Hematopoietic multipotent progenitor cell treated with erythropoietin and hydrocortisone succinate and interleukin-3 and kit ligand, for 17 days (in vitro differentiated cells): Measurements from ENCODE around the gene ASCL3.
"Not testable (repeated sequence)": the region's sequence is repeated elsewhere in the genome, so short reads cannot be mapped to it uniquely, and the experiment has no call there.

Source experiments
- DNase-seq: peaks from one replicate; pipeline ENCODE4 v3.0.0-alpha.2; 2015; ENCODE audit warnings: low spot score

The ASCL3 gene

DNA sequence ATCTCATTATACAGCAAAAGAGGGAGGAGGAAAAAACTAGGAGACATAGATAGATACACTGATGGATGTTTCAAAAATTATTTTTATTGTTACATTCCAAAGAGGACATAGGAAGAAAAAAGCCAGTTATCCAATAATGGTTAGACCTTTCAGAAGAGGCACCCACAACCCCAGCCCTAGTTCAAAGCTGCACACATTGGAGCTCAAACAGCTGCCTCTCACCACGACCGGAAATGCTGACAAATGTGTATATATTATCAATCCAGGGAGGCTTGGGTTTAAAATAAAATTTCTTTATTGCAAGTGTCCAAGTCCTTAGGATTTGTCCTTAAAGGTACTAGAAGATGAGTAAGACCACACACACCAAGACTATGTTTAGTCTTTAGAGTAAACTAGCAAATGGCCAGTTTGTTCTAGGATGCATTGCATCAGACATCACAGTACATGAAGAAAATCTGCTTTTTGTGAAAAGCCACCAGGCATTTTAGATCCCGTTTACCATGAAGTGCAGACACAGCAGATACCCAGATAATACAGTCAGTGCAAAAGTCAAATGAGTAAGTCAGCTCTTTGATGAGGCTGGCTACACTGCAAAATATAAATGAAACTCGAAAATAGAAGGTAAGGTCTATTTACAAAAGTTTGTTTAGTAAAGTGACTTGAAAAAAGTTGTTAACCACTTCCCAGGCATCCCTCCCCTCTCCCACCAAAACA lies 4.6 kb upstream of the ASCL3 start:
- DNase-seq, result no peak

DNA sequence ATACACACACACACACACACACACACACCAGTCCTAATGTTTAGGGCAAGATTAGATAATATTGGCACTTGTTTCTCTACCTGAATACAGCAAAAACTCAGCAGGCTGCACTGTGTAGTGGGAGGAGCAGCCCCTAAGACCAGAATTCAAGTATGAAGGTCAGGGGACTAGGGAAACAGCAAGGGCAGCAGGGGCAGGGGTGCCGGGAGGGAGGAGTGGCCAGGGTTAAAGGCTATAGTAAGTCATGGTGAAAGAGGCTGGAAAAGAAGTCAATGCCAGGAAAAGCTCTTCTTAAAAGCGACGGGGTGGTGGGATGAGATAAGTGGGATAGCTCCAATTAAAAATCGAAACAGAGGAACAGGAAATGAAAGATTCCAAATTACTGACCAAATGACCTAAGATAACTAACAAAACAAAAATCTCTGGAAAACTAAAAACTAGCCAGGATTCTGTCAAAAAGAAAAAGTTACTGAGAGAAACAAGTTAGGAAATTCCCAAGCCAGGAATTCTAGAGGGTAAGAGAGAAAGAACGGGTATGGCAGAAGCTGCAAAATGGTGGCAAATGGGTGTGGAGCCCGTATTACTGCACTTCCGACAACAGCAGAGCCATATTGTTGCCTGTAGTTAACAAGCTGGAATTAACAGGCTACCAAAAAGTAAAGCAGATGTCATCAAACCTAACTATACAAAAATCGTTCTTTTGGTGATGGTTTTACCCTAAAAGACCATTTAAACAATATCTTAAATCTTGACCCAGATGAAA lies 1.3 kb downstream of the ASCL3 start:
- no peak for DNase-seq

DNA sequence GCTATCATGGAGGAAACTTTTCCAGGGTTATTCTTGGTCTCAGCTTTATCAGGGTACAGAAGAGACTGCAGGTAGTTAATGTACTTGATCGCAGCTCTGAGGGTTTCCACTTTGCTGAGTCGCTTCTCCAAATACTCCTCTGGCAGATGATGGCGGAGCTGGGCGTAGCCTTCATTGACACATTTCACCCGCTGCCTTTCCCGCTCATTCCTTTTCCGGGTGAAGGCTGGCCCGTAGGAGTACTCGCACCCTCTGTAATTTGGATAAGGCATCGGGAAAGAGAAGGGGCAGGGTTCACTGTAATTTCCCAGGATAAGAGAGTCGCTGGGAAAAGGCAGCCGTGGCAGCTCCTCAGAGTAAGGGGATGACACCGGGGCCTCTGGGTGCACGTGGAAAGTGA lies 5.2 kb downstream of the ASCL3 start:
- DNase-seq, result no peak

DNA sequence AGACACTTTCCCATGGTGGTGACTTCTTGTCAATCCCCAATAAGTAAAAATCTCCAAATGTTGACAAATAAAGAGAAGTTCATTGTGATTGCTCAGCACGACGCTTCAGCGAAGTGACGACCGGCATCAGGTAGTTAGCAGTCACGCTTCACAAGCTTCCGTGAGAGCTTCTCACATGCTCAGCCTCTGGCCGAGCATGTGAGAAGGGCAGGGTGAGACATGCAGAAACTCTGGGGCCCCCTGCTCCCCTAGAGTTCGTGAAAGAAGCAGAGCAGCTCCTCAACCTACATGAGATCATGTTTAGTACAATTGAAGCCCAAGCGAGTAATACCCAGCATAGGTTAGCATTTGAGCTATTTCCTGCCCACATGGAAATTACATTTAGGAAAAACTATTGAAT lies 5.7 kb downstream of the ASCL3 start:
- no peak for DNase-seq

DNA sequence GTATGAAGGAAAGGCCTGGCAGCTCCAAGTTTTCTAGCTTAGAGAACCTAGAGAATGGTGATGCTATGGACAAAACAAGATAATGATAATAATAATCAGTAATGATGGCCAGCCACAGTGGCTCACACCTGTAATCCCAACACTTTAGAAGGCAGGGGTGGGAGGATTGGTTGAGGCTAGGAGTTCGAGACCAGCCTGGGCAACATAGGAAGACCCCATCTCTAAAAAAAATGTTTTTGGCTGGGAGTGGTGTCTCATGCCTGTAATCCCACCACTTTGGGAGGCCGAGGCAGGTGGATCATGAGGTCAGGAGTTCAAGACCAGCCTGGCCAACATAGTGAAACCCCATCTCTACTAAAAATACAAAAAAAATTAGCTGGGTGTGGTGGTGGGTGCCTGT lies 7.0 kb downstream of the ASCL3 start:
- not testable (repeated sequence) for DNase-seq

DNA sequence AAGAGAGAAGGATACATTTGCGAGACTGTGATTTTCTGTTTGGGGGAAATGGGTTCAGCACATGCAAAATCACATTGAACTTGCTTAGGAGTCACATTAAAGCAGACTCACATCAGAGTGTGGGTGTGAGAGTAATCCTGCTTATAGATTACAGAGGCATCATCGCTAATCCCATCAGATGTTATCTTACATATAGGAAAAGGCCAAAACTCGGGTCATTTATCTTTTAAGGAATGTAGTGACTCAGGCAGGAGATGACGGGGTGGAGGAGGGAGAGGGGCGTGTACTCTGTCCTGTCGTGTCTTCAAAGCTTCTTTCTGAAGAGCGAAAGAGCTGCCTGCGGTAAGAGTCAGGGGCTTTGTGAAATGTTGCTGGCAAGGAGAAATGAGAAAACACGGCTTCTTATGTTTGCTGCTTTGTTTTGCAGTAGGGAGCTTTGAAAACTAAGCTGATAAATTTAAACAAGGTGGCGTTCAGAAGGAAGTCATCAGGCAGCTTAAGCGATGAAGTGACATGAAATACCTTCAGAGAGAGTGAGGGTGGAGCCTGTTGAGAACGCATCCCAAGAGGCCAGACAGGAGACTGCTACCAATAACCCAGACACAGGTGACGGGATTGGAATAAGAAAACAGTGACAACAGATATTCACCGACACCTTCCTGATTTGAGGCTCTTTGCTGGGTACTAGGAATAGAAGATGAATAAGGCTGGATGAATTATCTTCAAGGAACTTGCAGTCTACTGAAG lies 7.9 kb downstream of the ASCL3 start:
- no peak for DNase-seq

DNA sequence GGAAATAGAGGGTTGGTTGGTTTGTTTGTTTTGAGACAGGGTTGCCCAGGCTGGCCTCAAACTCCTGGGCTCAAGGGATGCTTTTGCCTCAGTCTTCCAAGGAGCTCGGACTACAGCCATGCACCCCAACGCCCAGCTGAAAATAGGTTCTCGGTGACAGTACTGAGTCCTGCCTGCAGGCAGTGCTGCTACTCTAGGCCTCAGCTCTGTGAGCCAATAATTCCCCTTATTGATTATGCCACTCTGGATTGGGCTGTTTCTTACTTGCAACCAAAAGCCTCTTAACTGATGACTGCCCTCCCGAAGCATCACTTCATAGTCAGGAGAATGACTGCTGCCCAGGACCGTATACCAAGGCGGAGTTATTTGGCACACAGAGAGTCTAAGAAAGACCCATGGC lies 8.9 kb downstream of the ASCL3 start:
- no peak for DNase-seq

DNA sequence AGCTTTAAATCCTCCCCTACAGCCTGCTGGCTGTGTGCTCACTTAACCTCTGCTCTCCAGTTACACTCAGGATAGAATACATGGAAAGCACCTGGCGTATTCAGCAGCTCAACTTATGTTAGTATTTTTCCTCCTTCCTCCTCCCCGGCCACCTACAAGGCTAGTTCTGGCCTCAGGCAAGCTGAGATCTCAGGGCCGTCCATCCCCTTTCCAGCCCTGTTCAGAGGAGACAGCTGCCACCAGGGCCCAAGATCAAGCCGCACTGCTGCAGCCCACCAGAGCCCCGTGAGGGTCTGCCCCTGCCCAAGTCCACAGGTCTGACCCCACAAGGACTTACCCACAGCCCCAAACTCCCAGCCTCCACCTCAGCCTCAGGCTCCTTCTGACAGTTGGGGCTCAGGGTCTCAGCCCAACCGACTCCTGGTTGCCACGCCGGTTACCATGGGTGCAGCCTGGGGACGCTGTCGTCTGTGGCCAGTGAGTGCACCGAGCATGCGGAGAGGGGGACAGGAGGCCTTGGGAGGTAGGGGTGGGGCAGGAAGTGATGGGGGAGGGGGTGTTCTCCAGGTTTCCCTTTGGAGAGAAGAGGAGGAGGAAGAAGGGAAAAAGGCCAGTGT lies 10.1 kb downstream of the ASCL3 start, which contains the start of gene C11orf16:
Gene C11orf16 (minus strand): TSS at position 384 of the 617 bp plus-strand sequence. CDS start 639 bp downstream, outside the sequence.
- DNase-seq, result no peak

DNA sequence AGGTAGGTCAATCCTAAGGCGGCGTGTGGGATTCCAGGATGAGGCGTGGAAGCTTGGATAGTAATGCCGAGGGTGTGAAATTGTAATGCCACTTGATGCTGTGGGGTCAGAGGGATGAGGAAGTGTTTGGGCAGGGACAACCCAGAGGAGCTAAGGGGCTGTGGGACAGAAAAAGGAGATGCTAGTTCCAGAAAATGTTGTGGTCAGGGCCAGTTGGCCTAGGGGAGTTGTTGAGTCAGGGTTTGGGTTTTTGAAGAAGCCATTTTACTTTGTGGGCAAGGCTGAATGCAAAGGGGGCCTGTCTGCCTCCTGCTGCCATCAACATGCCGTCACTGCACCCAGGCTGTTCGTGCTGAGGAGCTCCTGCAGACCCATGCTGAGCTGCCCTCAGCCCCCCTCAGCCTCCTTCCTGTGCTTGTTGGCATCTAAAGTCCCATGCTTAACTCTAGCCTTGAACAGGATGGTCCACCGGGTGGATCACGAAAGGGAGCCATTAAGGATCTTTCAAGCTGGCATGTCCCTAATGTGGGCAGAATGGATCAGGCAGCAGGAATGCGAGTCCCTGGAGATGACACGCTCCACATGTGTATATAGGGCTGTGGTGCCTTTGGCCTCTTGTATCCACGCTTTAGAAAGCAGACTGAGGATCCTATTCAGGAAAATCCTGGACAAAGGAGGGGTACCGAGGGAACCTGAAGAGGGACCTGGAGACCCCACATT lies 12.2 kb downstream of the ASCL3 start:
- DNase-seq, result no peak

DNA sequence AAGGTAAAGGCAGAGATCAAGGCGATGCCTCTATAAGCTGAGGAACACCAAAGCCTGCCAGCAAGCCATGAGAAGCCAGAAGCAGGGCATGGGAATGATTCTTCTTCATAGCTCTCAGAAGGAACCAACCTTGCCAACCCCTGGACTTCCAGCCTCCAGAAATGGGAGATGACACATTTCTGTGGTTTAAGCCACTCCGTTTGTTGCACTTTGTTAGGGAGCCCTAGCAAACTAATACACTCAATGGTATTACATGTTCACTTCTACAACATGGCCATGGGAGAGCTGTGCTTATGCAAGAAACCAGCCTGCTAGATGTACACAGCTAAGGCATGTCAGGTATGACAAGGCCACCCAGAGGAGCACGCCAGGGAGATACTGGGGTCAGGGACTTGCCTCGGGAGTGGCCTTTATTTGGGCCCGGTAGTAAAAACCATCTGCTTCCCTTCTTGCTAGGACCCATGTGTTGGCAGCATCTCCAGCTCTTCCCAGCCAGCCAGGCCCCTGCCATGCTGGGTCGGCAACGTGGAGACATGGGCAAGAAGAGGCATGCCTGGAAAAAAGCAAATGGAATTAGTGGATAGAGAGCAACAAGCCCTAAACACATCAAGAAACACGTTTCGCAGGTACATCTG lies 13.7 kb downstream of the ASCL3 start:
- DNase-seq, result no peak

DNA sequence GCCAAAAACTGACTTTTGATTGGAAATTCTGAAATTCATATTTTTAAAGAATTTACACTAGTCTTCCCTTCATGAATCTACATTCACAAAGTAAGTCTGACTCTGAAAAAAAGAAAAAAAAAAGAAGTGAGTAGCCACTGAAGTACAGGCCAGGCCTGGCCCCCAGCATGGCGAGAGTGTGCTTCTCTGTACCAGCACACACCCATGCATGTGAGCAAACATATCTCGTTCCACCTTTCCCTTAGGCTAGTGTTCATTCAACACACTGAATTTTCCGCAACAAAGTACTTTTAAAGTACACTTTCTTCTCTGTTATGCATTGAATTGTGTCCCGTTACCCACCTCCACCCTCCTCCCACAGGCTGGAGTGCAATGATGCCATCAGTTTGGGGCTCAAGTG lies 14.6 kb downstream of the ASCL3 start:
- DNase-seq, result no peak

DNA sequence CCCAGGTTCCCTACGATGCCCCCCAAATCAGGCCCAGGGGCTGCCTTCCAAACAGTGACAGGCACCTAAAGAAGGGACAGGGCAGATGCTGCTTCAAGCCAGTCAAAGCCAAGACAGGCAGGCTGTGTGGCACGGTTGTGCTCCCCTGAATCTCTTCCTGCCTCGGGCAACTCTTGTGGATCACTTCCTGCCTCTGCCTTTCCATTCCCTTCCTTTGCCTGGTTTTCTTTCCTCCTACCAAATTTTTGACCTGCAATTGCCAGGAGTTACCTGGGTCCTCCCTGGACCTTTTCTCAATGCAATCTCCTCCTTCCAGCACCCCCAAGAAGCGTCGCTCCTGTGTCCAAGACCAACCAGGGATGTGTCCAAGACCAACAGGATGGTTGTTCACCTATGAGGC lies 15.6 kb downstream of the ASCL3 start:
- no peak for DNase-seq

DNA sequence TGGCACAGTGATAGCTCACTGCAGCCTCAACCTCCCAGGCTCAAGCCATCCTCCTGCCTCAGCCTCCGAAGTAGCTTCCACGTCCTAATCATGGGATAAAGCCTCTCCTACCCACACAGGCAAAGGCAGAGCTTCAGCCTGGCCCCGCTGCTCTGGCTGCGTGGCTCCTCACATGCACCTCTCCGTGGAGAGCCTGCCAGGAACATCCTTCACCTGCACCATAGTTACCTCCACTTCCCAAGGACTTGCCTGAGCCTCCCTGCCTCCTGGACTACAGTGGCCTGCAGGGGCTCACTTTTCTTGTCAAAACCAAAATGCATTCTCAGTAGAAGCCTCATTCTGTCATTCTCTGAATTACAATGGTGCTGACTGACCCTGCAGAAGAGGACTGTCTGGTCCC lies 16.6 kb downstream of the ASCL3 start:
- no peak for DNase-seq

DNA sequence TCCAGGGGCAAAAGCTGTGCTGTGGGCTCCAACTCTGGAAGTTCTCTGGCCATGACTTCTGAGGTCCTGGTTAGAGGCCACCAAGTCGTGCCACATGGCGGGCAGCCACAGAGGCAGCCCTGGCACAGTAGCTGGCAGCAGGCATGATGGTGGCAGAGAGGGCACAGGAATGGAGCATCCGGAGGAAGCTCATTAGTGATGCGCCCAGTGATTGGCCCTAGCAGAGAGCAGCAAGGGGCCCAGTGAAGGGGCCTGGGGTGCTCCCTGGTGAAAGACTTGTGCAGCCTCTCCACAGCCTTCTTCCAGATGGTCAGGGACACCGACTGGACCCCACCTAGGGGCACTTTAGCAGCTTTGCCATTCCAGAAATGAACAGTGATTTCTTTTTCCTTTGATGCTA lies 17.1 kb downstream of the ASCL3 start:
- no peak for DNase-seq

DNA sequence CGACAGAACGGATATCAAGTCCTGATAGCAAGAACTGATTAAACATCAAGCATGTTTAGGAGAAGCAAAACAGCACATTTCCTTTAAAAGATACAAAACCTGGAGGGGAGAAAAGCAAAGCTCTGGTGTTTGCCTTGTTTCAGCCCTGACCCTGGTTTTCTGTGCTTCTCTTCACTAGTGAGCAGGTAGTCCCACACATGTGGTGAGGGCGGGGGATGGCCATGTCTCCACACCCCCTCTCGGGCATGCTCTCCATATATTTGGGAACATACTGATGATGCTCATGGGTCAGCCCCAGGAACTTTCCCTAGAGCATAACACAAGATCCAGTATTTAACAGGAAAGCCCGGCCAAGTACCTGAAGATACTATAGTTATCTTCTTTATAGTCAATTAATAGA lies 20.1 kb downstream of the ASCL3 start:
- DNase-seq, result no peak

DNA sequence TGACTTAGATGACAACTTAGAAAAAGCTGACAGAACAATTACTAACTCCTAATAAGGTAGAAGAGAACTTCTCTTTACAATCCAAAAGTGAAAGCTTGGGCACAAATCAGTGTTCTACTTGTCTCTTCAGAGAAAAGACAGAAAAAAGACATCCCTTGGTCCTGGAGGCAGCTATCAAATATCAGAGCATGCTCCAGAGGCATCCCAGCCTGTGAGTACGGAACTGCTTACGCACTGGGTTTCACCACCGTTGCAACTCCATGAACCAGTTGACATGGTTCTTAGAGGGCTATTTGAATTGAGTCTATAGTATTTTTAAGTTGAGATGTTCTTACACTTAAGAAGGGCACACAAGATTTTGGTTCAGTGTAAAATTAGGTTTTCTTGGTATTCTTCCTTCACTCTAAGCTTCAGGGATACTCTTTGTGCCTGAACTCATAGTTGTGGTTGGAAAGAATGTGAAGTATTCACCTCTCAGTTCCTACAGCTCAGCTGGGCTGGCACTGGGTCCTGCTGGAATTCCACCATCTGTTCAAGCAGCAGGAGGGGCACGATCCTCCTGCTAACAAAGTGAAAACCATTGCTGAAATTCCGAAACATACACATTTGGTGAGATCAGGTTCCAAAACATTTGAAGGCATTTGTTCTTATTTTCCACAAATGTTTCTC lies 25.5 kb downstream of the ASCL3 start:
- DNase-seq, result no peak

DNA sequence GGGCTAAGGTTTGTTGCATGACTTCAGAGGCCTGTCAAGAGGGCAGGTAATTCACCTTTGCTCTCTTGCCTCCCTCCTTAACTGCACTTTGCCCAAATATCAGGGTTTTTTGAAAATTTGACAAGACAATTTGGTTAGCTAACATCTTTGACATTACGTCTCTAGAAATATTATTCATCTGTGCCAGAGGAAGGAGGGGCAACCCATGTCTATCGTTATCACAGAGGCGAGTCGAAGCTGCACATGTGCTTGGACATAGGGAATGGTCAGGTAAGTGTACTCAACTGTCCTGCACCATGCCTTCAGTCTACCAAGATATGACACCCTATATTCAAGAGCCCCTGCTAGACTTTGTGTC lies 28.2 kb downstream of the ASCL3 start:
- DNase-seq, result no peak

DNA sequence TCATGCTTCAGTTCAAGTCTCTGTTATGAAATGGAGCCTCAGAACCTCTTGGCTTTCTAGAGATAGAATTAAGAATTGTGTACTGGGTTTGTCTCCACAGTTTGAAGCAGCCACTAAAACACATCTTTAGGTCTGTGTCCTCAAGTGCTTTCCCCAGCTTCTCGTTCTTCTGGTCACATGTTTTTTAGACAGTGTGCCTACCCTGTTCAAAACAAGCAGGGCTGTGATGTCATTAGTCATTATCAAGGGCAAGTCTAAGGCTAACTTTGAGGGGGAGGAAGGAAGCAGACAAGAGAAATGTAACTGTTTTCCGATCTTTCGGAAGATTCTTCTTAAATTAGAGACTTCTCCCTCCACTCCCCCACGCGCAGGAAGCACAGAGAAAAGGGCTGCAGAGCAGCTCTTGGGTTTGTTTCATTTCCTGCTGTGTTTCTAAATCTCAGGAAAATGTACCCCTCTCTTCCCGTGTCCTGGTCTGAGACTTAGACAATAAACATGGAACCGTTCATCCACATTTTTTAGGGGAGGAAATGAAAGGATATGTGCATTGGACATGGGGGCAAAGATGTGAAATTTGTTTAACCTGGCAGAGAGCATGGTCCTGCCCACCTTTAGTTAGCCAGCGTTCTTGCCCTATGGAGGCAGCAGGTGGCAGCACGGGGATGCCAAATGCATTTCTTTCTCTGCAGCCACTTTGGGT lies 28.7 kb downstream of the ASCL3 start:
- DNase-seq, result peak; percentile 85

DNA sequence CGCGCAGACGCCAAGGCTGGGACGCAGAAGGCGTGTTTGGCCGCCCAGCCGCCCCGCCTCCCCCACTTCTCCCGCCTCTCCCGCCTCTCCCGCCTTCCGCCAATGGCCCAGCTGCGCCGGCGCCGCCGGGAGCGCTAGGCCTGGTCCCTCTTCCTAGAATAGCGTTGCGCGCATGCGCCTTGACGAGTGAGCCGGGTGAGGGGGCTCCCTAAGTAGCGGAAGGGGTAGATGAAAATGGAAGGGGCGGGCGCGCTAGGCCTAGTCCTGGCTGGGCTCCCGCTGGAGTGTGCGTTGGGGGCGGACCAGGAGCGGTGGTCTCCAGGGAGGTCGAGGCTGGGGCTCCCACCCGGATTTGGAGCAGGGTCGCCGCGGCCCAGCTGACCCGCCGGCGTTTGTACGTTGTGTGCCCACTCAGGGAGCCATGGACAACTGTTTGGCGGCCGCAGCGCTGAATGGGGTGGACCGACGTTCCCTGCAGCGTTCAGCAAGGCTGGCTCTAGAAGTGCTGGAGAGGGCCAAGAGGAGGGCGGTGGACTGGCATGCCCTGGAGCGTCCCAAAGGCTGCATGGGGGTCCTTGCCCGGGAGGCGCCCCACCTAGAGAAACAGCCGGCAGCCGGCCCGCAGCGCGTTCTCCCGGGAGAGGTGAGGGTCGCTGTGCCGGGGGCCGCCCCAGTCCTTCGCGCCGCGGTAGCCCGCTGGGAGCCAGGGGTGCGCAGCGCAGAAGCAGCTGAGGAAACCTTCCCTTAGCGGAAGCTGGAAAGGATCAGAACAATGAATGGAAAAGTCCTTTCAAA lies 31.6 kb downstream of the ASCL3 start, which contains the start of gene AKIP1:
Gene AKIP1 (plus strand): TSS at position 161 of the 795 bp plus-strand sequence. CDS start 261 bp downstream, at position 422.
- DNase-seq, result peak; percentile 81
